B cell (primary cell): ENCODE data around the gene S1PR2. TPM values are rescaled to one million over a fixed set of nuclear protein-coding genes. Genes with fewer than 3 reads are reported as not detected.
"Not testable (repeated sequence)": the region's sequence is repeated elsewhere in the genome, so short reads cannot be mapped to it uniquely, and the experiment has no call there.

ENCODE experiments used
- ATAC-seq: fragments of 200-7000 bp; cut with Tn5 transposase; one replicate; pipeline ENCODE4 v1.10.0; 2021; ENCODE audit warnings: low read depth, mild to moderate bottlenecking, moderate number of reproducible peaks, moderate library complexity
- CTCF ChIA-PET: fragments of 350-600 bp; sonication (Branson Sonifier 250); formaldehyde crosslinking; loops from one replicate; lab custom pipeline; 2021; ENCODE audit warnings: antibody characterized with exemption, inconsistent platforms; lab: Charles Lee
- POLR2A ChIA-PET: fragments of 350-600 bp; sonication (Branson Sonifier 250); formaldehyde crosslinking; loops from one replicate; lab custom pipeline; 2021; ENCODE audit warnings: antibody characterized with exemption; lab: Charles Lee
- DNase-seq: peaks from one replicate; pipeline ENCODE4 v3.0.0; 2013
- H2AFZ ChIP-seq: 2 replicates; pipeline ENCODE4 v1.6.1; 2012; ENCODE audit warnings: mild to moderate bottlenecking, low read depth, low read length; ENCODE audit not compliant: insufficient read depth, poor library complexity, severe bottlenecking
- H3K27ac ChIP-seq, 2 donors: 1 replicate in 1 of 2; 2 replicates in 1 of 2; pipeline ENCODE4 v1.5.1; 2012 to 2013; ENCODE audit warnings: low read length in 2 of 2, mild to moderate bottlenecking in 2 of 2, moderate library complexity in 1 of 2
- H3K27me3 ChIP-seq, 4 experiments: fragments of 200-600 bp in 1 of 4; sonication (generic) in 1 of 4; replicated peaks in 1 of 4; 1 replicate in 2 of 4; 2 replicates in 2 of 4; pipeline versions ENCODE4 v1.6.1 to v1.7.0; 2013 to 2016; ENCODE audit warnings: low read length in 3 of 4, mild to moderate bottlenecking in 2 of 4, mixed read lengths in 1 of 4, moderate library complexity in 1 of 4; ENCODE audit not compliant: insufficient read depth in 4 of 4, control insufficient read depth in 3 of 4; ENCODE audit errors: control extremely low read depth in 1 of 4
- H3K36me3 ChIP-seq, 2 experiments: replicated peaks in 1 of 2; 1 replicate in 1 of 2; 2 replicates in 1 of 2; pipeline versions ENCODE4 v1.6.1 to v1.7.1; 2013; ENCODE audit warnings: low read length in 1 of 2; ENCODE audit not compliant: insufficient read depth in 2 of 2, control insufficient read depth in 1 of 2; ENCODE audit errors: control extremely low read depth in 1 of 2, extremely low read depth in 1 of 2
- H3K4me1 ChIP-seq, 2 donors: fragments of 200-600 bp in 1 of 2; sonication (generic) in 1 of 2; 1 replicate in 1 of 2; 2 replicates in 1 of 2; pipeline versions ENCODE4 v1.5.1 to v1.6.1; 2013 to 2017; ENCODE audit warnings: low read length in 2 of 2; ENCODE audit not compliant: control insufficient read depth in 2 of 2, insufficient read depth in 2 of 2
- H3K4me2 ChIP-seq: replicated peaks from 2 replicates; pipeline ENCODE3; 2012; ENCODE audit warnings: mild to moderate bottlenecking, low read depth, low read length; ENCODE audit not compliant: poor library complexity, severe bottlenecking
- H3K4me3 ChIP-seq, 5 experiments: fragments of 200-600 bp in 1 of 5; sonication (generic) in 1 of 5; 1 replicate in 3 of 5; 2 replicates in 2 of 5; pipeline versions ENCODE4 v1.5.1 to v1.7.0; 2011 to 2016; ENCODE audit warnings: low read length in 4 of 5, mild to moderate bottlenecking in 4 of 5, low read depth in 2 of 5, control low read depth in 1 of 5, moderate library complexity in 1 of 5; ENCODE audit not compliant: insufficient read depth in 1 of 5; ENCODE audit errors: control extremely low read depth in 1 of 5, extremely low read depth in 1 of 5
- H3K79me2 ChIP-seq: fragments of 200-600 bp; sonication (generic); one replicate; pipeline ENCODE4 v1.6.0; 2016; ENCODE audit warnings: low read length; ENCODE audit not compliant: control insufficient read depth, insufficient read depth
- H3K9ac ChIP-seq: fragments of 200-600 bp; sonication (generic); 2 replicates; pipeline ENCODE4 v1.6.1; 2017; ENCODE audit warnings: mild to moderate bottlenecking, low read length, moderate library complexity
- H3K9me3 ChIP-seq, 3 donors: one replicate each; pipeline versions ENCODE4 v1.6.1 to v1.7.1; 2013; ENCODE audit warnings: low read length in 2 of 3; ENCODE audit not compliant: control insufficient read depth in 2 of 3, insufficient read depth in 1 of 3; ENCODE audit errors: control extremely low read depth in 1 of 3
- H4K20me1 ChIP-seq: 2 replicates; pipeline ENCODE4 v1.6.0; 2012; ENCODE audit warnings: mild to moderate bottlenecking, low read length; ENCODE audit not compliant: insufficient read depth, control insufficient read depth, poor library complexity, severe bottlenecking
- H3K27ac Mint-ChIP-seq: one replicate; pipeline ENCODE4 v1.8.0; 2021; ENCODE audit warnings: mixed read lengths
- H3K27me3 Mint-ChIP-seq: one replicate; pipeline ENCODE4 v1.8.0; 2021; ENCODE audit warnings: mixed read lengths
- H3K4me1 Mint-ChIP-seq: one replicate; pipeline ENCODE4 v1.8.0; 2021; ENCODE audit warnings: mixed read lengths
- H3K4me3 Mint-ChIP-seq: one replicate; pipeline ENCODE4 v1.8.0; 2021; ENCODE audit warnings: mixed read lengths
- H3K9me3 Mint-ChIP-seq: one replicate; pipeline ENCODE4 v1.8.0; 2022; ENCODE audit warnings: mixed read lengths; ENCODE audit not compliant: insufficient read depth
- EZH2 ChIP-seq: IDR thresholded peaks from 2 replicates; pipeline ENCODE4 v1.6.1; 2012; ENCODE audit warnings: borderline replicate concordance, low read depth, mild to moderate bottlenecking, moderate library complexity, low read length; ENCODE audit not compliant: insufficient read depth, poor library complexity, severe bottlenecking
- WGBS: methylation state at CpG from one replicate; pipeline ENCODE4 v1.1.5; 2013; ENCODE audit warnings: missing lambda C conversion rate; ENCODE audit not compliant: insufficient coverage; 5-methylcytosine and 5-hydroxymethylcytosine counted together
- intact Hi-C: fragments of 100-400 bp; cut with micrococcal nuclease; formaldehyde crosslinking; loops from one replicate; pipeline ENCODE4 v1.10.0; 2022
- polyA plus RNA-seq: library from polyadenylated mRNA; depleted of rRNA; stranded (reverse); fragments of >200 nt; gene quantifications from 2 replicates; pipeline ENCODE4 v1.2.3, GENCODE V29; 2012
- total RNA-seq, 2 donors: library from RNA; stranded (reverse); fragments of 120-200 nt in 1 of 2; gene quantifications; 1 replicate in 1 of 2; 2 replicates in 1 of 2; pipeline versions ENCODE4 v1.2.3 to v1.2.4, GENCODE V29; 2013 to 2022
- TF ChIP-seq, protein P1 (sequence below): fragments of 200-600 bp; IDR thresholded peaks from one replicate; pipeline ENCODE4 v1.8.0; 2022; ENCODE audit warnings: antibody characterized with exemption, mild to moderate bottlenecking

Gene S1PR2
- total and polyA plus RNA-seq, 2 donors (not counting 1 experiment from before 2014, with no cell fraction given), result 1.8 to 4.4 TPM

DNA sequence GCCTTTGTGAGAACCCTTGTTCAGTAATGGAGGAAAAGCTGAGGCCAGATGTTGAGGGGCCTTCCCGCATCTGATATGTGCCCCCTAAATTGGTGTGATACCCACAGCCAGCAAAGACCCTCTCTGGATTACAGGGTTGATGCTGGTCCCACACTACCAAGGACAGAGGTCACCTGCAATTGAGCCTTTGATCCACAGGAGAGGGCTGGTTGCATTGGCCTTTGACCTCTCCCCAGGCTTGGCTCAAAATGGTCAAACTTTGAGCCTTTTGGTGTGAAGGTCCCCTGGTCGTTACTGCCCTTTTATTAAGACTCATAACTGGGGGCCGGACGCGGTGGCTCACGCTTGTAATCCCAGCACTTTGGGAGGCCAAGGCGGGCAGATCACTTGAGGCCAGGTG lies 12.5 kb upstream of the S1PR2 start:
- no peaks in the 10 kb centered on the region for H4K20me1 ChIP-seq
- no peak for TF ChIP-seq EZH2
- TF ChIP-seq, protein P1, sequence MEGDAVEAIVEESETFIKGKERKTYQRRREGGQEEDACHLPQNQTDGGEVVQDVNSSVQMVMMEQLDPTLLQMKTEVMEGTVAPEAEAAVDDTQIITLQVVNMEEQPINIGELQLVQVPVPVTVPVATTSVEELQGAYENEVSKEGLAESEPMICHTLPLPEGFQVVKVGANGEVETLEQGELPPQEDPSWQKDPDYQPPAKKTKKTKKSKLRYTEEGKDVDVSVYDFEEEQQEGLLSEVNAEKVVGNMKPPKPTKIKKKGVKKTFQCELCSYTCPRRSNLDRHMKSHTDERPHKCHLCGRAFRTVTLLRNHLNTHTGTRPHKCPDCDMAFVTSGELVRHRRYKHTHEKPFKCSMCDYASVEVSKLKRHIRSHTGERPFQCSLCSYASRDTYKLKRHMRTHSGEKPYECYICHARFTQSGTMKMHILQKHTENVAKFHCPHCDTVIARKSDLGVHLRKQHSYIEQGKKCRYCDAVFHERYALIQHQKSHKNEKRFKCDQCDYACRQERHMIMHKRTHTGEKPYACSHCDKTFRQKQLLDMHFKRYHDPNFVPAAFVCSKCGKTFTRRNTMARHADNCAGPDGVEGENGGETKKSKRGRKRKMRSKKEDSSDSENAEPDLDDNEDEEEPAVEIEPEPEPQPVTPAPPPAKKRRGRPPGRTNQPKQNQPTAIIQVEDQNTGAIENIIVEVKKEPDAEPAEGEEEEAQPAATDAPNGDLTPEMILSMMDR, result no peak
- no peak overlapping the region for H3K9ac ChIP-seq
- Mint-ChIP-seq H3K4me3 (no peak overlapping the region), H3K27ac (no peak overlapping the region), H3K27me3 (no peaks in the 10 kb centered on the region), H3K4me1 (peaks cover 28% of the 10 kb centered on the region), H3K9me3 (no peaks in the 10 kb centered on the region)
- H3K4me1 ChIP-seq, result peaks cover 14 to 24% of the 10 kb centered on the region in 2 donors
- H3K27ac ChIP-seq, result no peak overlapping the region
- no peak overlapping the region for H3K4me3 ChIP-seq
- no peak overlapping the region for H2AFZ ChIP-seq
- intact Hi-C loops, result no loop called here
- H3K36me3 ChIP-seq, result no peaks in the 10 kb centered on the region
- H3K27me3 ChIP-seq, result no peaks in the 10 kb centered on the region
- 99% methylated on average over 7 of the region's 7 CpGs for whole genome bisulfite sequencing
- no peaks in the 10 kb centered on the region for H3K79me2 ChIP-seq
- ChIA-PET POLR2A (interaction anchor here (0.7 kb wide), 2 partner anchors 137 to 303 kb away, joined by 11 to 14 read pairs; partner anchors contain the start of gene PPAN), CTCF (no interaction called here)
- no peak overlapping the region for H3K4me2 ChIP-seq
- no peak for ATAC-seq
- no peak for DNase-seq
- H3K9me3 ChIP-seq, result peaks cover 0 to 6% (median 0%) of the 10 kb centered on the region in 3 donors

DNA sequence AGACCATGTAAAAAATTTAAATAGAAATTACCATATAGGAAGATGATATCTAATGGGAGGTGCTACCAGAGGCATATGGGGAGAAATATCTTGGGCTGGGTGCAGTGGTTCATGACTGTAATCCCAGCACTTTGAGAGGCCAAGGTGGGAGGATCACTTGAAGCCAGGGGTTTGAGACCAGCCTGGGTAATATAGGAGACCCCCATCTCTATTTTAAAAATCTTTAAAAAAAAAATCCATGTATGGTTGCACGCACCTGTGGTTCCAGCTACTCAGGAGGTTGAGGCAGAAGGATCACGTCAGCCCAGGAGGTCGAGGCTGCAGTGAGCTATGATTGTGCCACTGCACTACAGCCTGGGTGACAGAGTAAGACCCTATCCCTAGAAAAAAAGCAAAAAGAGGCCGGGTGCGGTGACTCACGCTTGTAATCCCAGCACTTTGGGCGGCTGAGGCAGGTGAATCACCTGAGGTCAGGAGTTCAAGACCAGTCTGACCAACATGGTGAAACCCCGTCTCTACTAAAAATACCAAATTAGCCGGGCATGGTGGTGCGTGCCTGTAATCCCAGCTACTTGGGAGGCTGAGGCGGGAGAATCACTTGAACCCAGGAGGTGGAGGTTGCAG lies 10.8 kb upstream of the S1PR2 start:
- H3K4me1 Mint-ChIP-seq, result peaks cover 34% of the 10 kb centered on the region
- H3K4me2 ChIP-seq, result not testable (repeated sequence)
- POLR2A ChIA-PET, result interaction anchor here (0.6 kb wide), 1 partner anchor 8 kb away, joined by 5 read pairs; no protein-coding TSS in a partner anchor

More for the DNA sequence above, 10.8 kb upstream of the S1PR2 start:
- H3K9ac ChIP-seq, H2AFZ ChIP-seq, DNase-seq, H3K9me3 ChIP-seq, H3K9me3 Mint-ChIP-seq, intact Hi-C loops, H3K27ac Mint-ChIP-seq, H3K4me3 Mint-ChIP-seq, H3K36me3 ChIP-seq, H3K27me3 ChIP-seq, H4K20me1 ChIP-seq, H3K27ac ChIP-seq, ATAC-seq, H3K4me3 ChIP-seq, H3K79me2 ChIP-seq, H3K27me3 Mint-ChIP-seq: not testable (repeated sequence)
- 87% methylated on average over 6 of the region's 11 CpGs for WGBS
- peaks cover 25 to 40% of the 10 kb centered on the region in 2 donors for H3K4me1 ChIP-seq
- CTCF ChIA-PET, result interaction anchor here (2.8 kb wide), 1 partner anchor 8 kb away, joined by 14 read pairs; no protein-coding TSS in a partner anchor
